Body of pancreas (tissue), 4 donors: ENCODE results near the gene MTTP. TPM values are rescaled to one million over a fixed set of nuclear protein-coding genes. Genes with fewer than 3 reads are reported as not detected.

Experiments
- ATAC-seq: fragments of 150-250 bp; one replicate; pipeline ENCODE4 v1.9.1; 2016
- DNase-seq, 4 donors: peaks; one replicate each; pipeline ENCODE4 v3.0.0-alpha.2; 2019
- H3K27ac ChIP-seq, 4 donors: fragments of 200-600 bp; sonication (generic); 1 replicate in 3 of 4; 2 replicates in 1 of 4; pipeline versions ENCODE4 v1.5.1 to v1.6.1; 2016 to 2019; ENCODE audit warnings: mild to moderate bottlenecking in 1 of 4, mixed read lengths in 1 of 4, moderate library complexity in 1 of 4
- H3K27me3 ChIP-seq, 2 donors: fragments of 200-600 bp; sonication (generic); one replicate each; pipeline ENCODE4 v1.6.0; 2016; ENCODE audit warnings: mild to moderate bottlenecking in 1 of 2
- H3K36me3 ChIP-seq, 2 donors: fragments of 200-600 bp; sonication (generic); replicated peaks in 1 of 2; 2 replicates each; pipeline ENCODE4 v1.5.1; 2016; ENCODE audit warnings: low read depth in 2 of 2; ENCODE audit not compliant: insufficient read depth in 1 of 2
- H3K4me1 ChIP-seq: fragments of 200-600 bp; sonication (generic); one replicate; pipeline ENCODE4 v1.6.0; 2016
- H3K4me3 ChIP-seq, 2 donors: fragments of 200-600 bp; sonication (generic); 1 replicate in 1 of 2; 2 replicates in 1 of 2; pipeline ENCODE4 v1.5.1; 2016 to 2019
- H3K9me3 ChIP-seq, 3 donors: fragments of 200-600 bp; sonication (generic); 1 replicate in 2 of 3; 2 replicates in 1 of 3; pipeline ENCODE4 v1.5.1; 2016
- CTCF ChIP-seq, 7 experiments: fragments of 450-650 bp in 4 of 7; fragments of 200-600 bp in 3 of 7; sonication (generic) in 3 of 7; IDR thresholded peaks; one replicate each; pipeline ENCODE4 v1.5.1; 2016 to 2019; ENCODE audit warnings: antibody characterized with exemption in 7 of 7
- POLR2A ChIP-seq, 3 donors: fragments of 450-650 bp; IDR thresholded peaks; one replicate each; pipeline ENCODE4 v1.6.1; 2016; ENCODE audit warnings: antibody characterized with exemption in 3 of 3, mild to moderate bottlenecking in 2 of 3
- WGBS, 2 donors: methylation state at CpG; one replicate each; pipeline ENCODE4 v1.1.5; 2017; 5-methylcytosine and 5-hydroxymethylcytosine counted together
- intact Hi-C: fragments of 100-400 bp; cut with DNase I; formaldehyde crosslinking; loops from one replicate; pipeline ENCODE4 v1.15.1; 2023
- total RNA-seq, 2 donors: library from RNA; depleted of rRNA; stranded (reverse); fragments of >200 nt; gene quantifications; one replicate each; pipeline ENCODE4 v1.1.0, GENCODE V29; 2016

Gene MTTP
- total RNA-seq, 2 donors from 2014 or later: not detected

GRCh38 chr4:99614491-99614890 lies 39.9 kb downstream of the MTTP start:
- TF ChIP-seq POLR2A (IDR thresholded peaks at IDR 0.05) (no peak), CTCF (IDR thresholded peaks at IDR 0.05) (no peak)
- intact Hi-C loops: no loop called here
- Histone ChIP-seq H3K27me3 (no peaks in the 10 kb centered on the region), H3K4me1 (peaks cover 4% of the 10 kb centered on the region), H3K9me3 (no peaks in the 10 kb centered on the region), H3K36me3 (no peaks in the 10 kb centered on the region), H3K4me3 (no peak overlapping the region), H3K27ac (no peak overlapping the region)
- WGBS, 2 donors: 77 to 81% methylated on average over 1 of the region's 1 CpG
- no peak for ATAC-seq
- no peak for DNase-seq

- DNase-seq (no peak), ATAC-seq (no peak)
- intact Hi-C loops: no loop called here
- WGBS, 2 donors: 53 to 74% methylated on average over 1 of the region's 1 CpG
- Histone ChIP-seq H3K27ac (no peak overlapping the region), H3K9me3 (no peaks in the 10 kb centered on the region), H3K4me3 (no peak overlapping the region), H3K4me1 (peaks cover 4% of the 10 kb centered on the region), H3K36me3 (no peaks in the 10 kb centered on the region), H3K27me3 (no peaks in the 10 kb centered on the region)
- no peak for TF ChIP-seq POLR2A (IDR thresholded peaks at IDR 0.05)
- no peak for TF ChIP-seq CTCF (IDR thresholded peaks at IDR 0.05)
Measured at GRCh38 chr4:99615170-99615820, 40.7 kb downstream of the MTTP start.

- Histone ChIP-seq H3K9me3 (no peaks in the 10 kb centered on the region), H3K27ac (no peak overlapping the region), H3K27me3 (no peaks in the 10 kb centered on the region), H3K36me3 (no peaks in the 10 kb centered on the region), H3K4me1 (peaks cover 4% of the 10 kb centered on the region), H3K4me3 (no peak overlapping the region)
- intact Hi-C loops: no loop called here
- TF ChIP-seq CTCF (IDR thresholded peaks at IDR 0.05): no peak
- TF ChIP-seq POLR2A (IDR thresholded peaks at IDR 0.05): no peak
- no peak for DNase-seq
- 73 to 82% methylated on average over 1 of the region's 1 CpG for WGBS, 2 donors
- no peak for ATAC-seq
Measured at GRCh38 chr4:99617374-99617773, 42.8 kb downstream of the MTTP start.

- 80 to 88% methylated on average over 1 of the region's 1 CpG for whole genome bisulfite sequencing, 2 donors
- H3K27me3 ChIP-seq: no peaks in the 10 kb centered on the region
- TF ChIP-seq POLR2A (IDR thresholded peaks at IDR 0.05) (no peak), CTCF (IDR thresholded peaks at IDR 0.05) (no peak)
- H3K4me3 ChIP-seq: no peak overlapping the region
- H3K27ac ChIP-seq: no peak overlapping the region
- intact Hi-C loops: no loop called here
- H3K36me3 ChIP-seq: no peaks in the 10 kb centered on the region
- ATAC-seq (no peak), DNase-seq (no peak)
- no peaks in the 10 kb centered on the region for H3K9me3 ChIP-seq
- H3K4me1 ChIP-seq: no peaks in the 10 kb centered on the region
Measured at GRCh38 chr4:99622341-99622740, 47.7 kb downstream of the MTTP start.

- Histone ChIP-seq H3K4me3 (no peak overlapping the region), H3K27me3 (no peaks in the 10 kb centered on the region), H3K27ac (no peak overlapping the region), H3K36me3 (no peaks in the 10 kb centered on the region), H3K9me3 (no peaks in the 10 kb centered on the region), H3K4me1 (no peaks in the 10 kb centered on the region)
- intact Hi-C loops: no loop called here
- no peak for ATAC-seq
- 55 to 79% methylated on average over 4 of the region's 4 CpGs for WGBS, 2 donors
- no peak for TF ChIP-seq POLR2A (IDR thresholded peaks at IDR 0.05)
- TF ChIP-seq CTCF (IDR thresholded peaks at IDR 0.05): no peak
- no peak for DNase-seq
Measured at GRCh38 chr4:99624141-99624719, 49.6 kb downstream of the MTTP start.
